ENCODE data around the gene TUBA4B.
A peak's percentile ranks its signal among the peaks of the same experiment; 100 is the strongest.
"Not testable (repeated sequence)": the region's sequence is repeated elsewhere in the genome, so short reads cannot be mapped to it uniquely, and the experiment has no call there.

The TUBA4B gene

GRCh38 chr2:219253753-219254589 is 928 bp downstream of the TUBA4B start, which contains the start of gene TUBA4A:
Gene TUBA4A, minus strand, starts transcription at chr2:219253918. Its CDS starts 60 bp downstream, at chr2:219253858.
- FAIRE-seq = peak; percentile 97
- TF ChIP-seq POLR2AphosphoS5 (IDR thresholded peaks at IDR 0.05; ENCODE audit: low read depth, low read length) (peak; percentile 97), PAX5 (IDR thresholded peaks at IDR 0.05; ENCODE audit: insufficient read depth, low read length, severe bottlenecking) (no peak), POU2F2 (IDR thresholded peaks at IDR 0.05; ENCODE audit: low read depth, low read length) (peak; percentile 86), TAF1 (IDR thresholded peaks at IDR 0.05; ENCODE audit: low read depth, low read length) (peak; percentile 84), POLR2A (IDR thresholded peaks at IDR 0.05; ENCODE audit: low read depth, low read length) (peak; percentile 99)
- DNase-seq (ENCODE audit: insufficient read length, low spot score) = peak; percentile 99

- FAIRE-seq (peak; percentile 79), DNase-seq (ENCODE audit: insufficient read length, low spot score) (no peak)
- TF ChIP-seq SPI1 (IDR thresholded peaks at IDR 0.05; ENCODE audit: low read depth, low read length) (0 out of 2 replicates have a peak, but pooled peaks have one; percentile 37), TAF1 (IDR thresholded peaks at IDR 0.05; ENCODE audit: low read depth, low read length) (no peak)
Measured at GRCh38 chr2:219254590-219255201, 1.7 kb downstream of the TUBA4B start.

- not testable (repeated sequence) for FAIRE-seq; DNase-seq (ENCODE audit: insufficient read length, low spot score)
Measured at GRCh38 chr2:219258942-219259341, 5.9 kb downstream of the TUBA4B start.

- FAIRE-seq (no peak), DNase-seq (ENCODE audit: insufficient read length, low spot score) (no peak)
- TF ChIP-seq POLR2A (IDR thresholded peaks at IDR 0.05; ENCODE audit: low read depth, low read length) = no peak
- no peak for TF ChIP-seq TAF1 (IDR thresholded peaks at IDR 0.05; ENCODE audit: low read depth, low read length)
- no peak for TF ChIP-seq SPI1 (IDR thresholded peaks at IDR 0.05; ENCODE audit: low read depth, low read length)
- no peak for TF ChIP-seq PAX5 (IDR thresholded peaks at IDR 0.05; ENCODE audit: insufficient read depth, low read length, severe bottlenecking)
- no peak for TF ChIP-seq POLR2AphosphoS5 (IDR thresholded peaks at IDR 0.05; ENCODE audit: low read depth, low read length)
- no peak for TF ChIP-seq POU2F2 (IDR thresholded peaks at IDR 0.05; ENCODE audit: low read depth, low read length)
Measured at GRCh38 chr2:219261024-219261855, 8.2 kb downstream of the TUBA4B start.

GRCh38 chr2:219266232-219266631 is 13.2 kb downstream of the TUBA4B start:
- FAIRE-seq = no peak
- TF ChIP-seq TAF1 (IDR thresholded peaks at IDR 0.05; ENCODE audit: low read depth, low read length) = no peak
- no peak for TF ChIP-seq PAX5 (IDR thresholded peaks at IDR 0.05; ENCODE audit: insufficient read depth, low read length, severe bottlenecking)
- TF ChIP-seq POLR2A (IDR thresholded peaks at IDR 0.05; ENCODE audit: low read depth, low read length) = no peak
- TF ChIP-seq POU2F2 (IDR thresholded peaks at IDR 0.05; ENCODE audit: low read depth, low read length) = no peak
- DNase-seq (ENCODE audit: insufficient read length, low spot score) = no peak

- FAIRE-seq (no peak), DNase-seq (ENCODE audit: insufficient read length, low spot score) (no peak)
- TF ChIP-seq POU2F2 (IDR thresholded peaks at IDR 0.05; ENCODE audit: low read depth, low read length) = no peak
- no peak for TF ChIP-seq POLR2A (IDR thresholded peaks at IDR 0.05; ENCODE audit: low read depth, low read length)
- no peak for TF ChIP-seq SPI1 (IDR thresholded peaks at IDR 0.05; ENCODE audit: low read depth, low read length)
- TF ChIP-seq PAX5 (IDR thresholded peaks at IDR 0.05; ENCODE audit: insufficient read depth, low read length, severe bottlenecking) = no peak
- no peak for TF ChIP-seq TAF1 (IDR thresholded peaks at IDR 0.05; ENCODE audit: low read depth, low read length)
- TF ChIP-seq POLR2AphosphoS5 (IDR thresholded peaks at IDR 0.05; ENCODE audit: low read depth, low read length) = no peak
Measured at GRCh38 chr2:219266886-219267285, 13.8 kb downstream of the TUBA4B start.

- no peak for TF ChIP-seq SPI1 (IDR thresholded peaks at IDR 0.05; ENCODE audit: low read depth, low read length)
- DNase-seq (ENCODE audit: insufficient read length, low spot score) (no peak), FAIRE-seq (no peak)
Measured at GRCh38 chr2:219268294-219268693, 15.3 kb downstream of the TUBA4B start.

GRCh38 chr2:219269362-219270054 is 16.5 kb downstream of the TUBA4B start:
- TF ChIP-seq PAX5 (IDR thresholded peaks at IDR 0.05; ENCODE audit: insufficient read depth, low read length, severe bottlenecking) (no peak), TAF1 (IDR thresholded peaks at IDR 0.05; ENCODE audit: low read depth, low read length) (no peak), SPI1 (IDR thresholded peaks at IDR 0.05; ENCODE audit: low read depth, low read length) (no peak), POU2F2 (IDR thresholded peaks at IDR 0.05; ENCODE audit: low read depth, low read length) (no peak), POLR2AphosphoS5 (IDR thresholded peaks at IDR 0.05; ENCODE audit: low read depth, low read length) (no peak)
- no peak for FAIRE-seq
- no peak for DNase-seq (ENCODE audit: insufficient read length, low spot score)

- FAIRE-seq (no peak), DNase-seq (ENCODE audit: insufficient read length, low spot score) (no peak)
- TF ChIP-seq POLR2A (IDR thresholded peaks at IDR 0.05; ENCODE audit: low read depth, low read length) (no peak), POLR2AphosphoS5 (IDR thresholded peaks at IDR 0.05; ENCODE audit: low read depth, low read length) (no peak), SPI1 (IDR thresholded peaks at IDR 0.05; ENCODE audit: low read depth, low read length) (no peak), TAF1 (IDR thresholded peaks at IDR 0.05; ENCODE audit: low read depth, low read length) (no peak), POU2F2 (IDR thresholded peaks at IDR 0.05; ENCODE audit: low read depth, low read length) (no peak), PAX5 (IDR thresholded peaks at IDR 0.05; ENCODE audit: insufficient read depth, low read length, severe bottlenecking) (no peak)
Measured at GRCh38 chr2:219270055-219270372, 17.0 kb downstream of the TUBA4B start.
